GM12875 (cell line): Measurements from ENCODE around the gene ST7L.

Experiments used
- H3K4me3 ChIP-seq: one replicate; pipeline ENCODE4 v1.5.1; 2011; ENCODE audit warnings: low read depth, low read length, control low read depth
- CTCF ChIP-seq: IDR thresholded peaks from 2 replicates; pipeline ENCODE4 v1.5.1; 2011; ENCODE audit warnings: low read depth, mild to moderate bottlenecking, control low read depth, inconsistent platforms, low read length, moderate library complexity, borderline replicate concordance; ENCODE audit not compliant: insufficient read depth

Gene ST7L

GRCh38 chr1:112507336-112507735 lies 111.6 kb downstream of the ST7L start:
- no peak for TF ChIP-seq CTCF
- no peak overlapping the region for H3K4me3 ChIP-seq

- TF ChIP-seq CTCF = no peak
- no peak overlapping the region for H3K4me3 ChIP-seq
Measured at GRCh38 chr1:112506731-112507130, 112.2 kb downstream of the ST7L start.

GRCh38 chr1:112506306-112506705 lies 112.6 kb downstream of the ST7L start:
- H3K4me3 ChIP-seq = no peak overlapping the region
- TF ChIP-seq CTCF = no peak

- H3K4me3 ChIP-seq = no peak overlapping the region
- TF ChIP-seq CTCF = no peak
Measured at GRCh38 chr1:112505878-112506277, 113.1 kb downstream of the ST7L start.

GRCh38 chr1:112505400-112505785 lies 113.5 kb downstream of the ST7L start:
- no peak for TF ChIP-seq CTCF
- H3K4me3 ChIP-seq = no peak overlapping the region

- H3K4me3 ChIP-seq = no peak overlapping the region
- TF ChIP-seq CTCF = no peak
Measured at GRCh38 chr1:112504661-112505399, 114.1 kb downstream of the ST7L start.

GRCh38 chr1:112504001-112504660 lies 114.8 kb downstream of the ST7L start:
- TF ChIP-seq CTCF = no peak

More at GRCh38 chr1:112504001-112504660, 114.8 kb downstream of the ST7L start:
- H3K4me3 ChIP-seq = no peak overlapping the region
